ENCODE data around the gene RAB21. TPM values are rescaled to one million over a fixed set of nuclear protein-coding genes. Genes with fewer than 3 reads are reported as not detected.

The RAB21 gene
- total and polyA plus RNA-seq, 7 donors = 7.8 to 27.0 (median 18.3) TPM

DNA sequence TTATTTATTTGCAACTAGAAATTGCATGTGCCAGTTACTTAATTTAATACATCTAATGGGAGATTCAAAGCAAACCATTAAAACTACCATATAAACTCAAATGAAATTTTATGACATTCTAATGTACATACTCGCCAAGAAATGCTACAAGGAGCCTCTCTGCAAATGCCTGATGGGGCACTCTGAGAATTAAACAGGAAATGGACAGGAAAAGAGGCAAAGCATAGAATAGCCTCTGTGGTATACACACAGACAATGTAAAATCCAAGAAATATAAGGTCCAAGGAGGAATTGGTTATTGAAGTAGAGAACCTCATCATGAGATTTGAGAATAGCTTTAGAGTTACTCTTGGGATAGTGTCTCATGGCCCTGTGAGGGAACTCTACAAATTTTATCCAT is 41.2 kb downstream of the RAB21 start:
- TF ChIP-seq POLR2AphosphoS5 (IDR thresholded peaks at IDR 0.05) (no peak), POLR2A (IDR thresholded peaks at IDR 0.05) (no peak), EP300 (IDR thresholded peaks at IDR 0.05) (no peak)
- TF ChIP-seq, protein P1, sequence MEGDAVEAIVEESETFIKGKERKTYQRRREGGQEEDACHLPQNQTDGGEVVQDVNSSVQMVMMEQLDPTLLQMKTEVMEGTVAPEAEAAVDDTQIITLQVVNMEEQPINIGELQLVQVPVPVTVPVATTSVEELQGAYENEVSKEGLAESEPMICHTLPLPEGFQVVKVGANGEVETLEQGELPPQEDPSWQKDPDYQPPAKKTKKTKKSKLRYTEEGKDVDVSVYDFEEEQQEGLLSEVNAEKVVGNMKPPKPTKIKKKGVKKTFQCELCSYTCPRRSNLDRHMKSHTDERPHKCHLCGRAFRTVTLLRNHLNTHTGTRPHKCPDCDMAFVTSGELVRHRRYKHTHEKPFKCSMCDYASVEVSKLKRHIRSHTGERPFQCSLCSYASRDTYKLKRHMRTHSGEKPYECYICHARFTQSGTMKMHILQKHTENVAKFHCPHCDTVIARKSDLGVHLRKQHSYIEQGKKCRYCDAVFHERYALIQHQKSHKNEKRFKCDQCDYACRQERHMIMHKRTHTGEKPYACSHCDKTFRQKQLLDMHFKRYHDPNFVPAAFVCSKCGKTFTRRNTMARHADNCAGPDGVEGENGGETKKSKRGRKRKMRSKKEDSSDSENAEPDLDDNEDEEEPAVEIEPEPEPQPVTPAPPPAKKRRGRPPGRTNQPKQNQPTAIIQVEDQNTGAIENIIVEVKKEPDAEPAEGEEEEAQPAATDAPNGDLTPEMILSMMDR (IDR thresholded peaks at IDR 0.05) = no peak
- Histone ChIP-seq H3K27me3 (no peaks in the 10 kb centered on the region), H3K4me3 (no peak overlapping the region), H3K36me3 (peaks cover 0 to 7% (median 0%) of the 10 kb centered on the region in 4 donors), H3K27ac (no peak overlapping the region), H3K9me3 (no peaks in the 10 kb centered on the region), H3K4me1 (no peaks in the 10 kb centered on the region)
- intact Hi-C loops (cut with DNase I) = no loop called here
- 13% methylated on average over 1 of the region's 1 CpG; no CpG with 5 or more reads in 1 of the 2 donors for WGBS, 2 donors
- no peak for DNase-seq

DNA sequence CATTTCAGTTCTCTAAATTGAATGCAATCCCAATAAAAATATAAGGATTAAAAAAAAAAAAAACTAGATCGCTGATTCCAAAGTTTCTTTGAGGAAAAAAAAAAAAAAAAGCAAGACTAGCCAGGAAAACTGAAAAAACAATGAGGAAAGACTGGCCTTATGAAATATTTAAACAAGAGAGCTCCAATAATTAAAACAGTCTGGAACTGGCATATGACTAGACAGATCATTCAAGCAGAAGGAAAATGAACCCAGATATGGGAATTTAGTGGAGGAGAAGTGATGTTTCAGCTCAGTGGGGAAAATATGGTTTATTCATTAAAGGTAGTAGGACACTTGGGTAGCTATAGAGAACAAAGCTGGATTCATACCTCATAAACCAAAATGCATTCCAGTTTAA is 42.9 kb downstream of the RAB21 start:
- Histone ChIP-seq H3K4me1 (no peaks in the 10 kb centered on the region), H3K4me3 (no peak overlapping the region), H3K27ac (no peak overlapping the region), H3K36me3 (no peaks in the 10 kb centered on the region), H3K27me3 (no peaks in the 10 kb centered on the region), H3K9me3 (no peaks in the 10 kb centered on the region)
- intact Hi-C loops (cut with DNase I) = no loop called here
- 65 to 86% methylated on average over 1 of the region's 1 CpG for WGBS, 2 donors
- DNase-seq = no peak
- no peak for TF ChIP-seq POLR2AphosphoS5 (IDR thresholded peaks at IDR 0.05)
- TF ChIP-seq, protein P1 (IDR thresholded peaks at IDR 0.05) = no peak
- no peak for TF ChIP-seq POLR2A (IDR thresholded peaks at IDR 0.05)
- no peak for TF ChIP-seq EP300 (IDR thresholded peaks at IDR 0.05)

GRCh38 chr12:71799106-71799505 is 44.4 kb downstream of the RAB21 start:
- H3K36me3 ChIP-seq = no peaks in the 10 kb centered on the region
- intact Hi-C loops (cut with DNase I) = no loop called here

GRCh38 chr12:71800177-71800576 is 45.5 kb downstream of the RAB21 start:
- TF ChIP-seq POLR2A (IDR thresholded peaks at IDR 0.05) (no peak), POLR2AphosphoS5 (IDR thresholded peaks at IDR 0.05) (no peak)
- Histone ChIP-seq H3K9me3 (no peaks in the 10 kb centered on the region), H3K27ac (no peak overlapping the region), H3K4me3 (no peak overlapping the region), H3K36me3 (no peaks in the 10 kb centered on the region), H3K27me3 (no peaks in the 10 kb centered on the region), H3K4me1 (no peaks in the 10 kb centered on the region)
- DNase-seq = no peak
- intact Hi-C loops (cut with DNase I) = no loop called here
- WGBS, 2 donors = 90 to 93% methylated on average over 3 of the region's 3 CpGs

More at GRCh38 chr12:71799106-71799505, 44.4 kb downstream of the RAB21 start:
- no peak for DNase-seq
- H3K4me3 ChIP-seq = no peak overlapping the region
- H3K27me3 ChIP-seq = no peaks in the 10 kb centered on the region
- no peaks in the 10 kb centered on the region for H3K4me1 ChIP-seq
- H3K9me3 ChIP-seq = no peaks in the 10 kb centered on the region
- TF ChIP-seq POLR2A (IDR thresholded peaks at IDR 0.05) (no peak), POLR2AphosphoS5 (IDR thresholded peaks at IDR 0.05) (no peak), EP300 (IDR thresholded peaks at IDR 0.05) (no peak)
- TF ChIP-seq, protein P1 (IDR thresholded peaks at IDR 0.05) = no peak
- no peak overlapping the region for H3K27ac ChIP-seq

DNA sequence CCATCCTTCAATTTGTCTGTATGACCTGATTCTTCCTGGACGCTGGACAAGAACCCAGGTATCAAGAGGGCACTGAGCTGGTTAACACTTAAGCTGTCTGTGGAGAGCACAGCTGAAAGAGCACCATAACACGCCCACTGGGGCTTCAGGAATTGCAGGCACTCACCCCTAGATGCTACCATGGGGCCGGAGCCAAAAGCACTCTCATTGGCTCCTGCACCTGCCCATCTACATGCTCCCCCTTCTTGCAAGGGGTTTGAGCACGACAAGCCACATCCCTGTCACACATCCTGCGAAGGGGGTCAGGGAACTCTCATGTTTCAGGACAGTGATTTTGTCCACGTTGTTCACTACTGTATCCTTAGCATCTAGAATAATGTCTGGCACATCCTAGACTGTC is 49.8 kb downstream of the RAB21 start:
- intact Hi-C loops (cut with DNase I) = no loop called here
- no peaks in the 10 kb centered on the region for H3K36me3 ChIP-seq
- H3K4me3 ChIP-seq = no peak overlapping the region
- no peaks in the 10 kb centered on the region for H3K9me3 ChIP-seq
- DNase-seq = no peak
- no peaks in the 10 kb centered on the region for H3K27me3 ChIP-seq
- no peaks in the 10 kb centered on the region for H3K4me1 ChIP-seq
- no peak for TF ChIP-seq POLR2AphosphoS5 (IDR thresholded peaks at IDR 0.05)
- TF ChIP-seq POLR2A (IDR thresholded peaks at IDR 0.05) = no peak
- TF ChIP-seq, protein P1 (IDR thresholded peaks at IDR 0.05) = no peak
- TF ChIP-seq EP300 (IDR thresholded peaks at IDR 0.05) = no peak
- no peak overlapping the region for H3K27ac ChIP-seq
- 70 to 74% methylated on average over 6 of the region's 6 CpGs for WGBS, 2 donors

Measured in sigmoid colon (tissue), 7 donors.